ENCODE results near the gene TIRAP.

Gene TIRAP

DNA sequence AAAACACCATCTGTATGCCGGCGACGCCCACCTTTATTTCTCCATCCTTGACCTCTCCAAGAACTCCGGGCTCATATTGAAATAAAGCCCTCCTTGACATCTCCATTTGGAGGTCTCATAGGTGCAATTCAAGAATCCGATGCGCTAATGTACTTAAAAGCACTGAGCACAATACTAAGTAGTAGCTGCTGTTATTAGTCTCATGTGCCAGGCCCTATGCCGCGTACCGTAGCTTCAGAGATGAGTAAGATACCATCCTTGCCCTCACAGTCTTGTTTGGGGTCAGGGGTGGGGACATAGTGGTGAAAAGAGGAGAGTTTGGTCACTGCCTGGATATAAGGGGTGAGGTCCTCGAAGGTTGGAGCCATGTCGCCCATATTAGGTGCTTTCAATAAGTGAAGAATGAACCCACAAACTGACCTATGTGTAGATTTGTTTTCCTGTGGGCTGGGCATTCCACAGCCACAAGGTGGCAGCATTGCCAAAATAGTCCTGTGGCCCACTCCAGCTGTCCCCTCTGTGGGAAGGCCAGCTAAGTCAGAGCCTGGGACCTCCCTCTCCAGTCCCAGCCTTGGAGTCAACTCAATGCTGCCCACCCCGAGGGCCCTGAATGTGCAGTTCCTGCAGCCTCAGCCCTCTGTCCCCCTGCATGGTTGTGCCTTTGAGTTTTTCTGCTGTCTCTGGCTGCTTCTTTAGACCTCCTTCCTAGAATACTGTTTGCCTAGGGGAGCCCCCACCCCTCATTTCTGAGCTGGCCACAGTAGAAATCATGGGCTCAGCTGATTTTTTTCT lies 27.5 kb downstream of the TIRAP start:
- intact Hi-C loops (cut with DNase I; ENCODE audit: low total_unique reads): loop anchor here (5.0 to 10.0 kb wide), 2 partner anchors 104 to 172 kb away; no protein-coding TSS in a partner anchor
- Histone ChIP-seq H3K27ac (no peak overlapping the region), H3K4me1 (peaks cover 0 to 6% (median 2%) of the 10 kb centered on the region in 4 donors), H3K27me3 (no peaks in the 10 kb centered on the region), H3K4me3 (no peak overlapping the region), H3K9me3 (no peaks in the 10 kb centered on the region), H3K36me3 (peaks cover 3 to 15% (median 5%) of the 10 kb centered on the region in 3 donors)
- TF ChIP-seq, protein P1, sequence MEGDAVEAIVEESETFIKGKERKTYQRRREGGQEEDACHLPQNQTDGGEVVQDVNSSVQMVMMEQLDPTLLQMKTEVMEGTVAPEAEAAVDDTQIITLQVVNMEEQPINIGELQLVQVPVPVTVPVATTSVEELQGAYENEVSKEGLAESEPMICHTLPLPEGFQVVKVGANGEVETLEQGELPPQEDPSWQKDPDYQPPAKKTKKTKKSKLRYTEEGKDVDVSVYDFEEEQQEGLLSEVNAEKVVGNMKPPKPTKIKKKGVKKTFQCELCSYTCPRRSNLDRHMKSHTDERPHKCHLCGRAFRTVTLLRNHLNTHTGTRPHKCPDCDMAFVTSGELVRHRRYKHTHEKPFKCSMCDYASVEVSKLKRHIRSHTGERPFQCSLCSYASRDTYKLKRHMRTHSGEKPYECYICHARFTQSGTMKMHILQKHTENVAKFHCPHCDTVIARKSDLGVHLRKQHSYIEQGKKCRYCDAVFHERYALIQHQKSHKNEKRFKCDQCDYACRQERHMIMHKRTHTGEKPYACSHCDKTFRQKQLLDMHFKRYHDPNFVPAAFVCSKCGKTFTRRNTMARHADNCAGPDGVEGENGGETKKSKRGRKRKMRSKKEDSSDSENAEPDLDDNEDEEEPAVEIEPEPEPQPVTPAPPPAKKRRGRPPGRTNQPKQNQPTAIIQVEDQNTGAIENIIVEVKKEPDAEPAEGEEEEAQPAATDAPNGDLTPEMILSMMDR (IDR thresholded peaks at IDR 0.05): peak; percentile 81 to 88
- peak; percentile 75 to 83 for DNase-seq

- Histone ChIP-seq H3K4me3 (no peak overlapping the region), H3K27ac (no peak overlapping the region), H3K4me1 (peaks cover 0 to 6% (median 2%) of the 10 kb centered on the region in 4 donors), H3K9me3 (no peaks in the 10 kb centered on the region), H3K27me3 (no peaks in the 10 kb centered on the region), H3K36me3 (peaks cover 3 to 15% (median 5%) of the 10 kb centered on the region in 3 donors)
- no peak for DNase-seq
- intact Hi-C loops (cut with DNase I; ENCODE audit: low total_unique reads): loop anchor here (5.0 to 10.0 kb wide), 2 partner anchors 104 to 171 kb away; no protein-coding TSS in a partner anchor
- TF ChIP-seq, protein P1 (IDR thresholded peaks at IDR 0.05): no peak
Measured at GRCh38 chr11:126310992-126311310, 28.1 kb downstream of the TIRAP start.

DNA sequence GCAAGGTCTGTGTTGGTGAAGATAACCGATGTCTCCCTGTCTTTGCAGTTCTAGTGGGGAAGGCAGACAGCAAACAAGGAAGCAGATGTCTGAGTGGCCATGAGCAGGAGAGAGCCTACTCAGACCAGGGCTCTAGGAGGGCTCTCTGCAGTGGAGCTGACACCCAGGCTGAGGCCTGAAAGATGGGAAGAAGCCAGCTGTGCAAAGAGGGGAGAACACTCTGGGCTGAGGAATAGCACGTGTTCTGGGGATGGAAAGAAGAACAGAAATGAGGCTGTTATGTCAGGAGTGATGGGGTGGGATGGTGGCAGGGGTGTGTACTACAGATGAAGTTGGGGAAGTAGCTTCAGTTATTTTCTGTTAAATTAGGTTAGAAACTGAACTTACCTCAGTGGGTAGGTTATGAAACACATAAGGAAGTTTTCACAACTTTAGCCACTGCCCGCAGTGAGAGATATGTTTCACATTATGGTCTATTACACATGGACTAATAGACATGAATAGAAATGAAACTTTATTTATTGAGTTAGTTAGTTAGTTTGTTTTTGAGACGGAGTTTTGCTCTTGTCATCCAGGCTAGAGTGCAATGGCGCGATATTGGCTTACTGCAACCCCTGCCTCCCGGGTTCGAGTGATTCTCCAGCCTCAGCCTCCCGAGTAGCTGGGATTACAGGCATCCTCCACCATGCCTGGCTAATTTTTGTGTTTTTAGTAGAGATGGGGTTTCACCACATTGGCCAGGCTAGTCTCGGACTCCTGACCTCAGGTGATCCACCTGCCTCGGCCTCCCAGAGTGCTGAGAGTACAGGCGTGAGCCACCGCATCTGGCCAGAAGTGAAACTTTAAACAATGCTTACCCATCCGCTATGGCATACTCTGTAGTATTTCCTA lies 28.8 kb downstream of the TIRAP start:
- H3K4me1 ChIP-seq: peaks cover 0 to 6% (median 2%) of the 10 kb centered on the region in 4 donors
- intact Hi-C loops (cut with DNase I; ENCODE audit: low total_unique reads): loop anchor here (5.0 to 10.0 kb wide), 2 partner anchors 103 to 171 kb away; no protein-coding TSS in a partner anchor

GRCh38 chr11:126312961-126313360 lies 30.1 kb downstream of the TIRAP start:
- TF ChIP-seq, protein P1 (IDR thresholded peaks at IDR 0.05): no peak
- Histone ChIP-seq H3K4me1 (peaks cover 0 to 13% (median 10%) of the 10 kb centered on the region in 4 donors), H3K27me3 (no peaks in the 10 kb centered on the region), H3K27ac (no peak overlapping the region), H3K4me3 (no peak overlapping the region), H3K9me3 (no peaks in the 10 kb centered on the region), H3K36me3 (peaks cover 3 to 15% (median 5%) of the 10 kb centered on the region in 3 donors)
- intact Hi-C loops (cut with DNase I; ENCODE audit: low total_unique reads): loop anchor here (5.0 to 10.0 kb wide), 2 partner anchors 102 to 169 kb away; no protein-coding TSS in a partner anchor
- no peak for DNase-seq

More for the DNA sequence above, 28.8 kb downstream of the TIRAP start:
- no peak for DNase-seq
- H3K9me3 ChIP-seq: no peaks in the 10 kb centered on the region
- TF ChIP-seq, protein P1 (IDR thresholded peaks at IDR 0.05): no peak
- no peak overlapping the region for H3K27ac ChIP-seq
- H3K27me3 ChIP-seq: no peaks in the 10 kb centered on the region
- H3K36me3 ChIP-seq: peaks cover 3 to 15% (median 5%) of the 10 kb centered on the region in 3 donors
- no peak overlapping the region for H3K4me3 ChIP-seq

DNA sequence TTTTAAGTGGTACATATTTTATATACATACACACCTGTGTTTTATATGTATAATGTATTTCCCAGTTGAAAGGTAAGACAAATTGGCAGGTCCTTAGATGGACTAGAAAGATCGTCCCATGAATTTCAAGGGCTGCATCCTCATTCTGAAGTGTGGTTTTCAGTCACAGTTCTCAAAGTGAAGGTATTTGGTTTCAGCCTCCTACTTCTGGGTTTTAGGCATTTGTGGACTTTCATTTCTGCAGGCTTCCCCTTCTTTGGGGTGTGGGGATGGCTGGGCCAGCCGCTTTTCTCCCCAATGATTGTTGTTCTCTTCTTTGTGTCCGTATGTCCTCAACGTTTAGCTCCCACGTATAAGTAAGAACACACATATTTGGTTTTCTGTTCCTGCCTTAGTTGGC lies 30.9 kb downstream of the TIRAP start:
- TF ChIP-seq, protein P1 (IDR thresholded peaks at IDR 0.05): no peak
- Histone ChIP-seq H3K27me3 (no peaks in the 10 kb centered on the region), H3K9me3 (no peaks in the 10 kb centered on the region), H3K36me3 (peaks cover 3 to 8% (median 5%) of the 10 kb centered on the region in 3 donors), H3K4me3 (no peak overlapping the region), H3K27ac (no peak overlapping the region), H3K4me1 (peaks cover 0 to 21% (median 19%) of the 10 kb centered on the region in 4 donors)
- no peak for DNase-seq
- intact Hi-C loops (cut with DNase I; ENCODE audit: low total_unique reads): loop anchor here (5.0 to 10.0 kb wide), 2 partner anchors 101 to 168 kb away; no protein-coding TSS in a partner anchor

Data from tibial artery (tissue), 4 donors.